Endothelial cell (in vitro differentiated cells): ENCODE measurements around the gene PPARA. TPM values are rescaled to one million over a fixed set of nuclear protein-coding genes. Genes with fewer than 3 reads are reported as not detected.

Experiments used
- DNase-seq: peaks from one replicate; pipeline ENCODE4 v3.0.0; 2021; ENCODE audit warnings: low spot score
- H3K27ac Mint-ChIP-seq: one replicate; pipeline ENCODE4 v1.8.0; 2021; ENCODE audit warnings: mixed read lengths, inconsistent platforms; ENCODE audit not compliant: unreplicated experiment
- H3K27me3 Mint-ChIP-seq: one replicate; pipeline ENCODE4 v1.8.0; 2021; ENCODE audit warnings: mild to moderate bottlenecking, moderate library complexity, mixed read lengths, inconsistent platforms; ENCODE audit not compliant: unreplicated experiment
- H3K36me3 Mint-ChIP-seq: one replicate; pipeline ENCODE4 v1.8.0; 2021; ENCODE audit warnings: mild to moderate bottlenecking, low read depth, mixed read lengths, inconsistent platforms; ENCODE audit not compliant: unreplicated experiment
- H3K4me1 Mint-ChIP-seq: one replicate; pipeline ENCODE4 v1.8.0; 2021; ENCODE audit warnings: mild to moderate bottlenecking, mixed read lengths, inconsistent platforms; ENCODE audit not compliant: unreplicated experiment
- H3K4me3 Mint-ChIP-seq: one replicate; pipeline ENCODE4 v1.8.0; 2021; ENCODE audit warnings: mild to moderate bottlenecking, mixed read lengths, inconsistent platforms; ENCODE audit not compliant: unreplicated experiment
- H3K9me3 Mint-ChIP-seq: one replicate; pipeline ENCODE4 v1.8.0; 2021; ENCODE audit warnings: mixed read lengths, inconsistent platforms; ENCODE audit not compliant: unreplicated experiment
- CTCF ChIP-seq: fragments of 200-600 bp; sonication (generic); IDR thresholded peaks from one replicate; pipeline ENCODE4 v1.5.0; 2021; ENCODE audit warnings: antibody characterized with exemption; ENCODE audit not compliant: unreplicated experiment
- total RNA-seq: library from RNA; stranded (reverse); fragmentation: NEBNext Ultra II Directional; extraction: Animal tissue kit (Norgen Biotek cat#: 25700); gene quantifications from one replicate; pipeline ENCODE4 v1.2.1, GENCODE V29; 2021; ENCODE audit not compliant: unreplicated experiment

Gene PPARA
- total RNA-seq, 1 donor from 2014 or later: 12.6 TPM

GRCh38 chr22:46140989-46141928 lies 9.1 kb upstream of the PPARA start:
- Mint-ChIP-seq H3K4me3 (no peak overlapping the region), H3K4me1 (no peaks in the 10 kb centered on the region), H3K9me3 (no peaks in the 10 kb centered on the region), H3K27ac (no peak overlapping the region), H3K27me3 (peaks cover 5% of the 10 kb centered on the region), H3K36me3 (no peaks in the 10 kb centered on the region)
- TF ChIP-seq CTCF: no peak
- no peak for DNase-seq

GRCh38 chr22:46142548-46143490 lies 7.5 kb upstream of the PPARA start:
- peaks cover 5% of the 10 kb centered on the region for H3K27me3 Mint-ChIP-seq
- no peak overlapping the region for H3K27ac Mint-ChIP-seq
- no peaks in the 10 kb centered on the region for H3K36me3 Mint-ChIP-seq
- no peaks in the 10 kb centered on the region for H3K4me1 Mint-ChIP-seq
- no peak overlapping the region for H3K4me3 Mint-ChIP-seq
- no peak for TF ChIP-seq CTCF
- no peaks in the 10 kb centered on the region for H3K9me3 Mint-ChIP-seq
- DNase-seq: no peak

GRCh38 chr22:46143491-46144147 lies 6.7 kb upstream of the PPARA start:
- H3K4me1 Mint-ChIP-seq: no peaks in the 10 kb centered on the region
- H3K4me3 Mint-ChIP-seq: no peak overlapping the region
- H3K27me3 Mint-ChIP-seq: peaks cover 5% of the 10 kb centered on the region

GRCh38 chr22:46145361-46145851 lies 4.9 kb upstream of the PPARA start:
- Mint-ChIP-seq H3K27me3 (peaks cover 10% of the 10 kb centered on the region), H3K9me3 (no peaks in the 10 kb centered on the region), H3K27ac (no peak overlapping the region), H3K36me3 (no peaks in the 10 kb centered on the region), H3K4me3 (no peak overlapping the region), H3K4me1 (peaks cover 4% of the 10 kb centered on the region)
- no peak for TF ChIP-seq CTCF
- no peak for DNase-seq

More at GRCh38 chr22:46143491-46144147, 6.7 kb upstream of the PPARA start:
- no peak for DNase-seq
- Mint-ChIP-seq H3K27ac (no peak overlapping the region), H3K36me3 (no peaks in the 10 kb centered on the region), H3K9me3 (no peaks in the 10 kb centered on the region)
- no peak for TF ChIP-seq CTCF
